Mucosa of rectum (tissue), 2 donors: Measurements from ENCODE around the gene YRDC.
A peak's percentile ranks its signal among the peaks of the same experiment; 100 is the strongest.

ENCODE experiments used
- H3K27ac ChIP-seq, 2 donors: one replicate each; pipeline ENCODE4 v1.7.0; 2013; ENCODE audit warnings: inconsistent platforms in 2 of 2, low read depth in 2 of 2, low read length in 2 of 2
- H3K27me3 ChIP-seq, 2 donors: one replicate each; pipeline ENCODE4 v1.7.0; 2013; ENCODE audit warnings: low read length in 2 of 2; ENCODE audit not compliant: control insufficient read depth in 2 of 2, insufficient read depth in 2 of 2
- H3K36me3 ChIP-seq, 2 donors: one replicate each; pipeline ENCODE4 v1.7.0; 2013; ENCODE audit warnings: low read length in 2 of 2; ENCODE audit not compliant: control insufficient read depth in 2 of 2, insufficient read depth in 2 of 2
- H3K4me1 ChIP-seq, 2 donors: one replicate each; pipeline ENCODE4 v1.7.0; 2013; ENCODE audit warnings: low read length in 2 of 2, mild to moderate bottlenecking in 1 of 2; ENCODE audit not compliant: control insufficient read depth in 2 of 2, insufficient read depth in 2 of 2
- H3K4me3 ChIP-seq, 2 donors: one replicate each; pipeline ENCODE4 v1.7.0; 2013; ENCODE audit warnings: low read length in 2 of 2
- H3K9ac ChIP-seq, 2 donors: one replicate each; pipeline ENCODE4 v1.7.0; 2013; ENCODE audit warnings: low read length in 2 of 2, low read depth in 1 of 2, mild to moderate bottlenecking in 1 of 2
- H3K9me3 ChIP-seq, 2 donors: one replicate each; pipeline ENCODE4 v1.7.0; 2013; ENCODE audit warnings: low read length in 2 of 2; ENCODE audit not compliant: control insufficient read depth in 2 of 2
- donor health status: healthy.
- donor health status: Normal muscosa, but diverticular disease.

Gene YRDC, protein sequence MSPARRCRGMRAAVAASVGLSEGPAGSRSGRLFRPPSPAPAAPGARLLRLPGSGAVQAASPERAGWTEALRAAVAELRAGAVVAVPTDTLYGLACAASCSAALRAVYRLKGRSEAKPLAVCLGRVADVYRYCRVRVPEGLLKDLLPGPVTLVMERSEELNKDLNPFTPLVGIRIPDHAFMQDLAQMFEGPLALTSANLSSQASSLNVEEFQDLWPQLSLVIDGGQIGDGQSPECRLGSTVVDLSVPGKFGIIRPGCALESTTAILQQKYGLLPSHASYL

DNA sequence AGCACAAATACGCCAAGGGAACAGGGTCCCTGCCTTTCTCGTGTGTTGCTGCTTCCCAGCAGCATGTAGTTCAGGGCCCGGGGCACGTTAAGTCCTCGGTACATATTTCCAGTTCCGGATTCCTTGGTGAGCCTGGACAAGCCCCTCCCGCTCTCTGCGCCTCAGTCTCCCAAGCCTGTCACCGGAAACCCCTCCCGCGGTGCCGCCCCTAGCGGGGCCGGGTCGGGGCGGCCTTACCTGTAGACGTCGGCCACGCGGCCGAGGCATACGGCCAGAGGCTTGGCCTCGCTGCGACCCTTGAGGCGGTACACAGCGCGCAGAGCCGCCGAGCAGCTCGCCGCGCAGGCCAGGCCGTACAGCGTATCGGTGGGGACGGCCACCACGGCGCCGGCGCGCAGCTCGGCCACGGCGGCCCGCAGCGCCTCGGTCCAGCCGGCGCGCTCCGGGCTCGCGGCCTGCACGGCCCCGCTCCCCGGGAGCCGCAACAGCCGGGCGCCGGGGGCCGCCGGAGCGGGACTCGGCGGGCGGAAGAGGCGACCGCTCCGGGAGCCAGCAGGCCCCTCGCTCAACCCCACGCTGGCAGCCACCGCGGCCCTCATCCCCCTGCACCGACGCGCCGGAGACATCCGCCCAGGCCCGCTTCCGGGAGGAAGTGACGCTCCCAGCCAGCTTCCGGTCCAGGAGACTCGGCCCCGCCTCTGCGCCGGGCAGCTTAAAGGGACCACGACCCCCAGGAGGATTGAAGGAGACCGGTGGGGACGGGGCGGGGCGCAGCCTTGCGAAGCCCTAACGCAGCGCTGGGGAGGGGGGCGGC, at the start of gene YRDC, which contains the start of gene C1orf122:
YRDC (minus strand) TSS at position 654 of the 814 bp plus-strand sequence; CDS start at position 626, 28 bp downstream.
C1orf122 (plus strand) TSS at position 236 of the 814 bp plus-strand sequence. CDS start 615 bp downstream, outside the sequence.
- H3K27me3 ChIP-seq, result no peaks in the 10 kb centered on the region
- H3K9me3 ChIP-seq, result no peaks in the 10 kb centered on the region
- peak within 1 kb of the TSS; percentile 75 to 92 for H3K4me3 ChIP-seq
- peak within 1 kb of the TSS; percentile 64 to 86 for H3K9ac ChIP-seq
- peaks cover 17 to 19% of the 10 kb centered on the region in 2 donors for H3K4me1 ChIP-seq
- peak within 1 kb of the TSS; percentile 86 to 87 for H3K27ac ChIP-seq
- peaks cover 24 to 37% of the 10 kb centered on the region in 2 donors for H3K36me3 ChIP-seq

DNA sequence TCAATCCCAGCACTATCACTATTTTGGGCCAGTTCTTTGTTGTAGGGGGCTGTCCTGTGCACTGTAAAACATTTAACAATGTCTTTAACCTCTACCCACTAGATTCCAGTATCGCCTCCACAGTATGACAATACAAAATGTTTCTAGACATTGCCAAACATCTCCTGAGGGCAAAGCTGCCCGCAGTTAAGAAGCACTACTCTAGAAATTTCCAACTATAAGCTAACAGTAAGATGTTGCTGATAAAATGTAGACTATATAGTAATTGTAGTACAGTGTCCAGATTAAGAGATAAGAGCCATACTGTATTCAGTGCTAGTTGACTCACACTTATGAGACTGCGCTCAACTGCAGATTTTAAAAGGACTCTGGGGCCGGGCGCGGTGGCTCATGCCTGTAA, 46.4 kb upstream of the YRDC start:
- H3K27ac ChIP-seq, result no peak overlapping the region
- H3K4me3 ChIP-seq, result no peak overlapping the region
- H3K9me3 ChIP-seq, result no peaks in the 10 kb centered on the region
- peaks cover 7 to 21% of the 10 kb centered on the region in 2 donors for H3K4me1 ChIP-seq
- H3K36me3 ChIP-seq, result peaks cover 15 to 20% of the 10 kb centered on the region in 2 donors
- no peak overlapping the region for H3K9ac ChIP-seq
- no peaks in the 10 kb centered on the region for H3K27me3 ChIP-seq

DNA sequence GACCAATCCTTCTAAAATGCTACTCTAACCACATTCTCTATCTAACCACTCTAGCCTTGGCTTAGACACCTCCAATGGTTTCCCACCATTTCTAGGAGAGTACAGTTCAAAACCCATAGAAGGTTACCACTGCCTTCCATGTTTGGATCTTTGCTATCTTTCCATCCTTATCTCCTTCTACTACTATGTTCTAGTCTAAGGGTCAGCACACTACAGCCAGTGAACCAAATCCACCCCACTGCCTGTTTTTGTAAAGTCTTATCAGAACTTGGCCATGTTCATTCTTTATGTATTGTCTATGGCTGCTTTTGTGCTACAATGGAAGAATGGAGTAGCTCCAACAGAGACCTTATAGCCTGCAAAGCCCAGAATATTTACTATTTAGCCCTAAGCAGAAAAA, 45.1 kb upstream of the YRDC start:
- Histone ChIP-seq H3K4me3 (no peak overlapping the region), H3K4me1 (peaks cover 2 to 12% of the 10 kb centered on the region in 2 donors), H3K27ac (no peak overlapping the region)

DNA sequence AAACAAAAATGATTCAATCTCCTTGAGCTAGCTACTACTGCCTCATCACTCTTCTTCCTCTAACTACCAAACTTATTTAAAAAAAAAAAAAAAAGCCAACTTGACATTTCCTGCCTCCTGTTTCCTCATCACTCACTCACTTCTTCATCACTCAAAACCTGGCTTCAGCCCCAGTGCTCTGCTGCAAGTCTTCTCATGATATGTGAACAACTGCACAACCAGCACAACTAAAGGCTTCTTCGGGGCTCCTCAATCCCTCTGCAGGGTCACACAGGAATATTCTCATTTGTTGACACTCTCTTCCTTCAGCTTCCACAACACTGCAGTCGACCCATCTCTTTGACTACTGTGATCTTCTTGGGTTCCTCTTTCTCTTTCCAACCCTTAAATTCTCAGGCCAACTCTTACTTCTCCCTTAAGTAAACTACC, 43.8 kb upstream of the YRDC start:
- peaks cover 12 to 13% of the 10 kb centered on the region in 2 donors for H3K36me3 ChIP-seq
- H3K27ac ChIP-seq, result no peak overlapping the region
- H3K27me3 ChIP-seq, result no peaks in the 10 kb centered on the region
- H3K4me3 ChIP-seq, result no peak overlapping the region
- H3K9ac ChIP-seq, result no peak overlapping the region
- no peaks in the 10 kb centered on the region for H3K9me3 ChIP-seq
- peaks cover 9 to 11% of the 10 kb centered on the region in 2 donors for H3K4me1 ChIP-seq

More for the DNA sequence above, 45.1 kb upstream of the YRDC start:
- H3K27me3 ChIP-seq, result no peaks in the 10 kb centered on the region
- H3K9me3 ChIP-seq, result no peaks in the 10 kb centered on the region
- H3K9ac ChIP-seq, result no peak overlapping the region
- H3K36me3 ChIP-seq, result peaks cover 15 to 21% of the 10 kb centered on the region in 2 donors

DNA sequence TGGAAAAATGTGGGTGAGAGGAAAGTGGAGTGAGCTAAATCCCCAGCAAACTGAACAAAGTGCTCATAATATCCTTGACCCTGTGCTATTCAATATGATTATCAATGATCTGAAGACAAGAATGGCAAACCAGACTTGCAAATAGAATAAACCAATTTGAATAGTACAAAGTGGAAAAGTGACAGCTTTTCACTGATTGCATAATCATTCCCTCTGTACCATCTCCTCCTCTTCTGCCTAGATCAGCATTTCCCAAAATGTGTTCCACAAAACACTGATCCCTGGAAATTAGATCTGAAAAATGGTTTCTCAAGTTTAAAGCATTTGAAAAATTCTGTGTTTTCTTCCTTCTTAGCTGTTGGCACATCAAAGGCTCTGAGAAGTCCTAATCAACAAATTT, 43.3 kb upstream of the YRDC start:
- H3K9ac ChIP-seq, result no peak overlapping the region
- peaks cover 11 to 12% of the 10 kb centered on the region in 2 donors for H3K36me3 ChIP-seq
- H3K27ac ChIP-seq, result no peak overlapping the region
- peak overlapping the region in 1 of 2 donors; percentile 24 for H3K4me3 ChIP-seq
- H3K27me3 ChIP-seq, result no peaks in the 10 kb centered on the region
- H3K9me3 ChIP-seq, result no peaks in the 10 kb centered on the region
- peaks cover 9 to 15% of the 10 kb centered on the region in 2 donors for H3K4me1 ChIP-seq

DNA sequence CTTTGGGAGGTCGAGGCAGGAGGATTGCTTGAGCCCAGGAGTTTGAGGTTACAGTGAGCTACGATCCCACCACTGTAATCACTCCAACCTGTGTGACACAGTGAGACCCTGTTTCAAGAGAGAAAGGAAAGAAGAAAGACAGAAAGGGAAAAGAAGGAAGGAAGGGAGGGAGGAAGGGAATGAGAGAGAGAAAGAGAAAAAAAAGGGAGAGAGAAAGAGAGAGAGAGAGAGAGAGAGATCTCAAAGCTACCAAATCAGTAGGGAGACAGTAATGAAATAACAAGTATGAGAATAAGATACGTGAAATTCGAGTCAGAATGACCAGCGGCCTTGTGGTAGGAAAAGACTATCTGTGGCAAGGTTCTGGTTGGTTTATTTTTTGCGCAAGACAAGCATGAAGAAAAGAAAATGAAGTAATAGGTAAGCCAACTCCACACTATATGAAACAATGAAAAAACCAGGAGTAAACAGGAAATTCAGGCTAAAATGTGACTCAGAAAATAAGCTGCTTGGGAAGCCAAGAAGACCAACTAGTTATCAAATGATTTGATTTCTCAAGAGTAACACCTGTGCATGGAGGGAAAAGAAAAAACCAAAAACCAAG, 42.4 kb upstream of the YRDC start:
- Histone ChIP-seq H3K27ac (no peak overlapping the region), H3K4me3 (no peak overlapping the region), H3K9ac (no peak overlapping the region), H3K36me3 (peaks cover 11 to 12% of the 10 kb centered on the region in 2 donors), H3K4me1 (peaks cover 9 to 17% of the 10 kb centered on the region in 2 donors), H3K27me3 (no peaks in the 10 kb centered on the region), H3K9me3 (no peaks in the 10 kb centered on the region)

DNA sequence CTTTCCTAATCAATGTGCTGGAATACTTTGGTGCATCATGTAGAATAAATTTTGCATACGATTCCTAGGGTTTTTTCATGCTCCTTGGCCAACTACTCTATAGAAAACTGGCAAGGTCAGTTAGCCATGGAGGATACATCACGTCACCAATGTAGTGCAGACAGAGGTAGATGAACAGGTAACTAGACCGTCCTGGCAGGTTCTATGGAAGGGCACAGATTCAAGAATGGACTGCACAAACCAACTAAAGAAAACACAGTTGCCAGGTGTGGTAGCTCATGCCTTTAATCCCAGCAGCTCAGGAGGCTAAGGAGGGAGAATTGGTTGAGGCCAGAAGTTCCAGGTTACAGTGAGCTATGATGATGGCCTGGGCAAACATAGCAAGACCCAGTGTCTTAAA, 41.5 kb upstream of the YRDC start:
- H3K27ac ChIP-seq, result no peak overlapping the region
- no peak overlapping the region for H3K4me3 ChIP-seq
- no peaks in the 10 kb centered on the region for H3K9me3 ChIP-seq
- peaks cover 9 to 17% of the 10 kb centered on the region in 2 donors for H3K4me1 ChIP-seq
- no peaks in the 10 kb centered on the region for H3K27me3 ChIP-seq
- peaks cover 9 to 11% of the 10 kb centered on the region in 2 donors for H3K36me3 ChIP-seq
- H3K9ac ChIP-seq, result no peak overlapping the region

DNA sequence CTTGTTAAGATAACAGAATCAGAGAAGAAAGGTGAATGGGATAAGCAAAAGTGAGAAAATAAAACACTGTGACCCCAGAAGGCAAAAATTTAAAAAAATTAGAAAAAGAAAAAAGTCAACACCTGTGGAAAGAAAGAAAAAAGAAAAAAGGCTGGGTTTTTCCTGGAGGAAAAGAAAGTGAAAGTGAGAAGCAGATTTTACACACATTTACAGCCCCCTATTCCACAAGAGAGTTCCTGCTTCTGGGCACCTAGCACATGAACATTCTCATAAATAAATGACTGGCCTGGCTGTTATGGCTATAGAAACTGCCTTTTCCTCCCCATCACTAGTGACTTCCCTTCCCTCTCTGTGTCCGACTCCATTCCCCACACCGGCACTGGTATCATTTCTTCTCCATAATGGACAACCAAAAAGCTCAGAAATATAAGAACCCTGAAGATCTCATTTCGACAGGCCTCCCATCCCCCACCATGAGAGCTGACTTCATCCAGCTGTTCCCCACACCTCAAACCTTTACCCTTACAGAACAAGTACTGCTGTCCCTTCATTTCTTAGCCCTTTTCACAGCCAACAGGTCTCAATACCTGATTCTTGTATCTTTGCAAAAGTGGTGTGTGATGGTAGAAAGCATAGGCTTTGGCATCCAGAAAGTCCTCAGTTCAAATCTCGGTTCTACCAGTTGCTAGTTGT, 38.8 kb upstream of the YRDC start:
- peak overlapping the region; percentile 38 to 55 for H3K4me3 ChIP-seq
- H3K4me1 ChIP-seq, result peaks cover 7 to 17% of the 10 kb centered on the region in 2 donors
- peak overlapping the region; percentile 50 to 70 for H3K27ac ChIP-seq
- H3K9me3 ChIP-seq, result no peaks in the 10 kb centered on the region
- H3K27me3 ChIP-seq, result no peaks in the 10 kb centered on the region
- H3K9ac ChIP-seq, result peak overlapping the region; percentile 10 to 47
- peaks cover 0 to 9% of the 10 kb centered on the region in 2 donors for H3K36me3 ChIP-seq

DNA sequence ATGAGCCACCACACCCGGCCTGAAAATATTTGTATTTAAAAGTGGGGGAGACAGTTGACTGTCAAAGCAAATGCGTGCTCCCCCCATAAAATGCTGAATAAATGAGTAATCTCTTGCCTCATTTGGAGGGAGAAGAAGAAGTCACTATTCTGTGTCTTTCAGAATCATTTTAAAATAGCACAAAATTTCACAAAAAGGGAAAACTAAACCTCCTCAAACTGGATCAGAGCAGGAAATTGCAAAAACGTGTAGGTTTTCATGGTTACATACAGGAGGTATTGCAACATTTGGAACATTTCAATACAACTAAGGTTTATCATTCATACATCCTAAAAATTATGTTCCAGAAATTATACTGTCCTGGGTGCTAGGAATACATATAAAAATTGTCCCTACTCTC, 37.8 kb upstream of the YRDC start:
- Histone ChIP-seq H3K4me3 (no peak overlapping the region), H3K27ac (no peak overlapping the region), H3K27me3 (no peaks in the 10 kb centered on the region), H3K36me3 (peaks cover 0 to 9% of the 10 kb centered on the region in 2 donors), H3K9ac (no peak overlapping the region), H3K9me3 (no peaks in the 10 kb centered on the region), H3K4me1 (peaks cover 7 to 17% of the 10 kb centered on the region in 2 donors)
